Measurements from ENCODE around the gene DDRGK1.

DNA sequence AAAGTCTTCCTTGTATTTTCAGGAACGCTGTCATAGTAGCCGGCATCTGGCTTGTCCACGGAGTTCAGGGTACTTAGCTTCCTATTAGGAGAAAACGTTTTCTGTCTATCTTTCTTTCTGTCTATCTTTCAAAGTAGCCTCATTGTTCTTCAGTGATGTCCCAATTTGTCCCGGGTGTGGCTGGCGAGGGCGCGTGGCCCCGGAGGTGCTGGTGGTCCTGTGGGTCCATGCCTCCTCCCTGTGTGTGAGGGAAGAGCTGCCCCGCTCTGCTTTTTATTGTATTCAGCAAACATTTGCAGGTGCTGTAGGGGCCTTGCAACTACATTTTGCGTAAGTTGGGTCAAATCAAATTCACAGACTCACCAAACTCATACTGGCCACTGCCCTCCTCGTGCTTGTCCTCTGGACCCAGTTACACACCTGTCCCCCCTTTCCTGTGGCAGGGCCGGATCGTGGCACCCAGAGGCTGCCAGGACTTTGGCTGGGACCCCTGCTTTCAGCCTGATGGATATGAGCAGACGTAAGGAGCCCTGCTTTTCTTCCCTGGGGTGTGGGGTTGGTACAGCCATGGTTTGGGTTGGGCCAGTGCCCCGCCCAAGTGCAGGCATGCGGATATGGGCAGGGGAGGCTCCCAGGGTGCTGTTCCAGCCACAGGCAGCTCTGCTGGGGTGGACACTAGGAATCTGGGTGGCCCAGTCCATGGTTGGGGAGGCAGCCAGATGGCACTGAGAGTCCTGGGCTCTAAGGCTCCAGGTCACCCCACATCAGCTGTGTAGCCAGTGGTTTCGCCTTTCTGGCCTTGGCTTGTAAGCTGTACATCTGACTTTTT is 17.1 kb upstream of the DDRGK1 start:
- TF ChIP-seq, protein P1, sequence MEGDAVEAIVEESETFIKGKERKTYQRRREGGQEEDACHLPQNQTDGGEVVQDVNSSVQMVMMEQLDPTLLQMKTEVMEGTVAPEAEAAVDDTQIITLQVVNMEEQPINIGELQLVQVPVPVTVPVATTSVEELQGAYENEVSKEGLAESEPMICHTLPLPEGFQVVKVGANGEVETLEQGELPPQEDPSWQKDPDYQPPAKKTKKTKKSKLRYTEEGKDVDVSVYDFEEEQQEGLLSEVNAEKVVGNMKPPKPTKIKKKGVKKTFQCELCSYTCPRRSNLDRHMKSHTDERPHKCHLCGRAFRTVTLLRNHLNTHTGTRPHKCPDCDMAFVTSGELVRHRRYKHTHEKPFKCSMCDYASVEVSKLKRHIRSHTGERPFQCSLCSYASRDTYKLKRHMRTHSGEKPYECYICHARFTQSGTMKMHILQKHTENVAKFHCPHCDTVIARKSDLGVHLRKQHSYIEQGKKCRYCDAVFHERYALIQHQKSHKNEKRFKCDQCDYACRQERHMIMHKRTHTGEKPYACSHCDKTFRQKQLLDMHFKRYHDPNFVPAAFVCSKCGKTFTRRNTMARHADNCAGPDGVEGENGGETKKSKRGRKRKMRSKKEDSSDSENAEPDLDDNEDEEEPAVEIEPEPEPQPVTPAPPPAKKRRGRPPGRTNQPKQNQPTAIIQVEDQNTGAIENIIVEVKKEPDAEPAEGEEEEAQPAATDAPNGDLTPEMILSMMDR (IDR thresholded peaks at IDR 0.05; ENCODE audit: low read length) = no peak
- TF ChIP-seq EZH2 (IDR thresholded peaks at IDR 0.05; ENCODE audit: borderline replicate concordance, low read length) = no peak

Measured in OCI-LY1 (cell line).